HG03175 (cell line): ENCODE measurements around the gene TMEM59.
A peak's percentile ranks its signal among the peaks of the same experiment; 100 is the strongest.
"Not testable (repeated sequence)": the region's sequence is repeated elsewhere in the genome, so short reads cannot be mapped to it uniquely, and the experiment has no call there.

ENCODE experiments used
- ATAC-seq: cut with Tn5 transposase; IDR thresholded peaks from one replicate; pipeline ENCODE4 v1.9.1; 2021; ENCODE audit warnings: mild to moderate bottlenecking, moderate library complexity; ENCODE audit not compliant: unreplicated experiment

The TMEM59 gene

GRCh38 chr1:54052934-54053744, at the start of gene TMEM59, which contains the start of gene TCEANC2:
TMEM59 (minus strand) TSS chr1:54053204; CDS start chr1:54053188, 16 bp downstream.
TCEANC2 (plus strand) TSS chr1:54053608; CDS start chr1:54054423, 815 bp downstream.
- ATAC-seq, result peak; percentile 91

- no peak for ATAC-seq
Observed at GRCh38 chr1:54100500-54100899, 47.5 kb upstream of the TMEM59 start.

GRCh38 chr1:54099061-54099610, 46.1 kb upstream of the TMEM59 start:
- no peak for ATAC-seq

- ATAC-seq, result no peak
Observed at GRCh38 chr1:54096877-54097240, 43.9 kb upstream of the TMEM59 start.

- no peak for ATAC-seq
Observed at GRCh38 chr1:54096227-54096876, 43.3 kb upstream of the TMEM59 start.

GRCh38 chr1:54095546-54096226, 42.7 kb upstream of the TMEM59 start:
- ATAC-seq, result no peak

GRCh38 chr1:54094730-54095105, 41.7 kb upstream of the TMEM59 start:
- not testable (repeated sequence) for ATAC-seq

- ATAC-seq, result no peak
Observed at GRCh38 chr1:54094001-54094729, 41.2 kb upstream of the TMEM59 start.

GRCh38 chr1:54091666-54092065, 38.7 kb upstream of the TMEM59 start:
- ATAC-seq, result no peak

- no peak for ATAC-seq
Observed at GRCh38 chr1:54088385-54088784, 35.4 kb upstream of the TMEM59 start.

- ATAC-seq, result no peak
Observed at GRCh38 chr1:54086754-54087153, 33.8 kb upstream of the TMEM59 start.

GRCh38 chr1:54084794-54085193, 31.8 kb upstream of the TMEM59 start:
- ATAC-seq, result no peak

GRCh38 chr1:54081306-54082270, 28.6 kb upstream of the TMEM59 start:
- ATAC-seq, result peak; percentile 72

- no peak for ATAC-seq
Observed at GRCh38 chr1:54080598-54081049, 27.6 kb upstream of the TMEM59 start.

- no peak for ATAC-seq
Observed at GRCh38 chr1:54077359-54077758, 24.4 kb upstream of the TMEM59 start.

- ATAC-seq, result no peak
Observed at GRCh38 chr1:54070171-54070837, 17.3 kb upstream of the TMEM59 start.

- ATAC-seq, result no peak
Observed at GRCh38 chr1:54069791-54070170, 16.8 kb upstream of the TMEM59 start.

- ATAC-seq, result no peak
Observed at GRCh38 chr1:54064299-54064698, 11.3 kb upstream of the TMEM59 start.

GRCh38 chr1:54054438-54054749, 1.4 kb upstream of the TMEM59 start:
- no peak for ATAC-seq
